Stimulated activated CD4-positive, alpha-beta T cell treated with anti-CD3 and anti-CD28 coated beads, Interleukin-4, amount 100 ng/mL, for 1 hour (primary cell): Measurements from ENCODE around the gene GLS2.

Experiments
- DNase-seq: peaks from one replicate; pipeline ENCODE4 v3.0.0-alpha.2; 2020

The GLS2 gene

GRCh38 chr12:56434828-56435227 is 53.1 kb downstream of the GLS2 start:
- DNase-seq: no peak

- DNase-seq: no peak
These were observed 56.1 kb downstream of the GLS2 start for GRCh38 chr12:56431850-56432249.

- DNase-seq: no peak
These were observed 56.7 kb downstream of the GLS2 start for GRCh38 chr12:56431288-56431687.

GRCh38 chr12:56425940-56426438 is 62.0 kb downstream of the GLS2 start:
- no peak for DNase-seq

DNA sequence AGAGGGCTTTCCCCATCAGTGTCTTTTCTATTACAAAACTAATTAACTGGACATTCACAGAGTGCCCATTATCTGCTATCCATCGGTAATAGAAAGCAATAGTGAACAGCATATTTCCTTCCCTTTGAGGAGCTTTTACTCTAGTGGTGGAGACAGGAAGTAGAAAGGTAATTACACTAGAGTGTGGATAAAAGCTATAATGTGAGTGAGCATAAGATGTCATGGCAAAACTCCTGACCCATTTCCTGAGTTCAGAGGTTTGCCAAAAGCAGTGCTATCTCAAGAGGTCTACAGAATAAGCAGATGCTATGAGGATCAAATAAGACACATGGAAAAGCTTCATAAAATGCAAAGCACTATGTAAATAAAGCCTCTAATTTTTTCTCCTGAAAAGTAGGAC is 62.8 kb downstream of the GLS2 start:
- DNase-seq: no peak
